ENCODE data around the gene AP5B1.

The AP5B1 gene

GRCh38 chr11:65810046-65810868 lies 29.5 kb upstream of the AP5B1 start:
- no peak overlapping the region for H2BK120ac ChIP-seq (ENCODE audit: insufficient read depth, low read length, poor library complexity)
- H2BK5ac ChIP-seq (ENCODE audit: low read depth, low read length, poor library complexity) = no peak overlapping the region
- H3K4ac ChIP-seq (ENCODE audit: low read depth, low read length) = no peak overlapping the region
- H3K36me3 ChIP-seq (ENCODE audit: control insufficient read depth in 1 of 2, insufficient read depth in 2 of 2, low read length in 2 of 2) = no peaks in the 10 kb centered on the region
- peaks cover 14% of the 10 kb centered on the region for H3K79me1 ChIP-seq (ENCODE audit: low read length)
- H2AFZ ChIP-seq (ENCODE audit: insufficient read depth, low read length, poor library complexity) = no peak overlapping the region
- H4K8ac ChIP-seq (ENCODE audit: low read depth, low read length) = no peak overlapping the region
- H3K18ac ChIP-seq (ENCODE audit: low read length) = no peak overlapping the region
- H4K91ac ChIP-seq (ENCODE audit: low read depth, low read length) = no peak overlapping the region
- no peak overlapping the region for H3K27ac ChIP-seq (ENCODE audit: low read depth, low read length)
- H3K14ac ChIP-seq (ENCODE audit: low read length) = no peak overlapping the region
- no CpG with 5 or more reads among the region's 23 CpGs for whole genome bisulfite sequencing (ENCODE audit: extremely low coverage, insufficient coverage, insufficient read length)
- H4K12ac ChIP-seq (ENCODE audit: low read depth, low read length) = no peak overlapping the region
- no peak overlapping the region for H2AK5ac ChIP-seq (ENCODE audit: low read length)
- H3K4me2 ChIP-seq (ENCODE audit: low read length) = no peak overlapping the region
- no peaks in the 10 kb centered on the region for H3K79me2 ChIP-seq (ENCODE audit: control insufficient read depth, insufficient read depth, low read length, poor library complexity)
- peaks cover 2 to 9% of the 10 kb centered on the region in 2 experiments for H3K4me1 ChIP-seq (ENCODE audit: control insufficient read depth in 1 of 2, insufficient read depth in 2 of 2, low read length in 2 of 2)
- no peak overlapping the region for H3K23ac ChIP-seq (ENCODE audit: low read length)
- peaks cover 4% of the 10 kb centered on the region for H3K9me3 ChIP-seq (ENCODE audit: insufficient read depth, low read depth, low read length)
- no peak overlapping the region for H3K9ac ChIP-seq (ENCODE audit: low read length)
- peak in 1 of 2 donors; percentile 10 for DNase-seq
- peak overlapping the region; percentile 46 for H3K4me3 ChIP-seq (ENCODE audit: low read depth, low read length)
- no peak overlapping the region for H2BK12ac ChIP-seq (ENCODE audit: low read length)
- H3K27me3 ChIP-seq (ENCODE audit: insufficient read depth, low read length) = no peaks in the 10 kb centered on the region

- H3K27ac ChIP-seq (ENCODE audit: low read depth, low read length) = no peak overlapping the region
- no CpG with 5 or more reads among the region's 9 CpGs for WGBS (ENCODE audit: extremely low coverage, insufficient coverage, insufficient read length)
- no peak overlapping the region for H4K12ac ChIP-seq (ENCODE audit: low read depth, low read length)
- H2AFZ ChIP-seq (ENCODE audit: insufficient read depth, low read length, poor library complexity) = no peak overlapping the region
- H3K18ac ChIP-seq (ENCODE audit: low read length) = no peak overlapping the region
- H3K36me3 ChIP-seq (ENCODE audit: control insufficient read depth in 1 of 2, insufficient read depth in 2 of 2, low read length in 2 of 2) = no peaks in the 10 kb centered on the region
- no peak overlapping the region for H3K4ac ChIP-seq (ENCODE audit: low read depth, low read length)
- DNase-seq = no peak
- H2BK5ac ChIP-seq (ENCODE audit: low read depth, low read length, poor library complexity) = no peak overlapping the region
- no peaks in the 10 kb centered on the region for H3K27me3 ChIP-seq (ENCODE audit: insufficient read depth, low read length)
- H4K91ac ChIP-seq (ENCODE audit: low read depth, low read length) = peak overlapping the region; percentile 8
- H4K8ac ChIP-seq (ENCODE audit: low read depth, low read length) = no peak overlapping the region
- no peak overlapping the region for H2BK120ac ChIP-seq (ENCODE audit: insufficient read depth, low read length, poor library complexity)
- H3K79me1 ChIP-seq (ENCODE audit: low read length) = peaks cover 12% of the 10 kb centered on the region
- no peak overlapping the region for H3K9ac ChIP-seq (ENCODE audit: low read length)
- H3K4me3 ChIP-seq (ENCODE audit: low read depth, low read length) = peak overlapping the region; percentile 1
- H3K79me2 ChIP-seq (ENCODE audit: control insufficient read depth, insufficient read depth, low read length, poor library complexity) = no peaks in the 10 kb centered on the region
- H3K4me2 ChIP-seq (ENCODE audit: low read length) = no peak overlapping the region
- peak overlapping the region; percentile 13 for H2BK12ac ChIP-seq (ENCODE audit: low read length)
- H3K9me3 ChIP-seq (ENCODE audit: insufficient read depth, low read depth, low read length) = peaks cover 4% of the 10 kb centered on the region
- no peak overlapping the region for H3K14ac ChIP-seq (ENCODE audit: low read length)
- peaks cover 2 to 8% of the 10 kb centered on the region in 2 experiments for H3K4me1 ChIP-seq (ENCODE audit: control insufficient read depth in 1 of 2, insufficient read depth in 2 of 2, low read length in 2 of 2)
- peak overlapping the region; percentile 7 for H2AK5ac ChIP-seq (ENCODE audit: low read length)
- H3K23ac ChIP-seq (ENCODE audit: low read length) = no peak overlapping the region
These were observed 28.7 kb upstream of the AP5B1 start for GRCh38 chr11:65809496-65809895.

- H2BK5ac ChIP-seq (ENCODE audit: low read depth, low read length, poor library complexity) = no peak overlapping the region
- H4K12ac ChIP-seq (ENCODE audit: low read depth, low read length) = no peak overlapping the region
- H2BK120ac ChIP-seq (ENCODE audit: insufficient read depth, low read length, poor library complexity) = no peak overlapping the region
- no peak for DNase-seq
- H3K9ac ChIP-seq (ENCODE audit: low read length) = no peak overlapping the region
- H3K18ac ChIP-seq (ENCODE audit: low read length) = no peak overlapping the region
- no peak overlapping the region for H2AFZ ChIP-seq (ENCODE audit: insufficient read depth, low read length, poor library complexity)
- H3K36me3 ChIP-seq (ENCODE audit: control insufficient read depth in 1 of 2, insufficient read depth in 2 of 2, low read length in 2 of 2) = no peaks in the 10 kb centered on the region
- H3K27me3 ChIP-seq (ENCODE audit: insufficient read depth, low read length) = no peaks in the 10 kb centered on the region
- no peak overlapping the region for H3K14ac ChIP-seq (ENCODE audit: low read length)
- peaks cover 12% of the 10 kb centered on the region for H3K79me1 ChIP-seq (ENCODE audit: low read length)
- H3K4ac ChIP-seq (ENCODE audit: low read depth, low read length) = no peak overlapping the region
- WGBS (ENCODE audit: extremely low coverage, insufficient coverage, insufficient read length) = no CpG with 5 or more reads among the region's 20 CpGs
- peak overlapping the region; percentile 20 for H4K8ac ChIP-seq (ENCODE audit: low read depth, low read length)
- H3K4me2 ChIP-seq (ENCODE audit: low read length) = no peak overlapping the region
- H3K4me3 ChIP-seq (ENCODE audit: low read depth, low read length) = no peak overlapping the region
- peak overlapping the region; percentile 21 for H2AK5ac ChIP-seq (ENCODE audit: low read length)
- peaks cover 4% of the 10 kb centered on the region for H3K9me3 ChIP-seq (ENCODE audit: insufficient read depth, low read depth, low read length)
- peaks cover 2 to 5% of the 10 kb centered on the region in 2 experiments for H3K4me1 ChIP-seq (ENCODE audit: control insufficient read depth in 1 of 2, insufficient read depth in 2 of 2, low read length in 2 of 2)
- no peak overlapping the region for H2BK12ac ChIP-seq (ENCODE audit: low read length)
- H3K27ac ChIP-seq (ENCODE audit: low read depth, low read length) = no peak overlapping the region
- no peak overlapping the region for H3K23ac ChIP-seq (ENCODE audit: low read length)
- H4K91ac ChIP-seq (ENCODE audit: low read depth, low read length) = peak overlapping the region; percentile 39
- no peaks in the 10 kb centered on the region for H3K79me2 ChIP-seq (ENCODE audit: control insufficient read depth, insufficient read depth, low read length, poor library complexity)
These were observed 28.1 kb upstream of the AP5B1 start for GRCh38 chr11:65808744-65809341.

DNA sequence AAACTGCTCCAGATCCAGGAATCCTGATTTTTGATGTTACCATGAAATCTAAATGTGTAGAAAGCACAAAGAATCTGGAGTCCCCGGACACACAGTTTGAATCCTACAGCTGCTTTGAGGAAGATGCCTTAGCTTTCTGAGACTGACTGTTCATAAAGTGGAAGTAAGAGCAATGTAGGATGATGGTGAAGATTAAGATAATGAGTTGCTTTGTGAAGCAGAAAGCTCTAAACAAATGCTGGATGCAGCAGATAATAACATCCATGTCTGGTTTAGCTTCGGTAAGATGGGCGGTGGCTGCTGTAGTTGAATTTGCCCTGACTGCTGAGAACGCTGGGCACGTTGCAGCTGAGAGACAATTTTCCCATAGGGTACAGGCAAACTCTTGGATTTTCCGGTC lies 26.2 kb upstream of the AP5B1 start:
- Histone ChIP-seq H4K8ac (ENCODE audit: low read depth, low read length) (no peak overlapping the region), H3K9me3 (ENCODE audit: insufficient read depth, low read depth, low read length) (peaks cover 4% of the 10 kb centered on the region), H2AK5ac (ENCODE audit: low read length) (no peak overlapping the region), H3K4me2 (ENCODE audit: low read length) (no peak overlapping the region), H3K9ac (ENCODE audit: low read length) (no peak overlapping the region), H3K4me1 (ENCODE audit: control insufficient read depth in 1 of 2, insufficient read depth in 2 of 2, low read length in 2 of 2) (peaks cover 2 to 5% of the 10 kb centered on the region in 2 experiments), H3K79me1 (ENCODE audit: low read length) (peaks cover 7% of the 10 kb centered on the region), H3K23ac (ENCODE audit: low read length) (no peak overlapping the region), H3K36me3 (ENCODE audit: control insufficient read depth in 1 of 2, insufficient read depth in 2 of 2, low read length in 2 of 2) (no peaks in the 10 kb centered on the region), H2BK120ac (ENCODE audit: insufficient read depth, low read length, poor library complexity) (no peak overlapping the region), H3K79me2 (ENCODE audit: control insufficient read depth, insufficient read depth, low read length, poor library complexity) (no peaks in the 10 kb centered on the region), H3K18ac (ENCODE audit: low read length) (no peak overlapping the region), H3K27ac (ENCODE audit: low read depth, low read length) (no peak overlapping the region), H2BK5ac (ENCODE audit: low read depth, low read length, poor library complexity) (no peak overlapping the region), H4K91ac (ENCODE audit: low read depth, low read length) (no peak overlapping the region), H3K4me3 (ENCODE audit: low read depth, low read length) (no peak overlapping the region), H3K27me3 (ENCODE audit: insufficient read depth, low read length) (no peaks in the 10 kb centered on the region), H2BK12ac (ENCODE audit: low read length) (no peak overlapping the region), H3K14ac (ENCODE audit: low read length) (no peak overlapping the region), H2AFZ (ENCODE audit: insufficient read depth, low read length, poor library complexity) (no peak overlapping the region), H4K12ac (ENCODE audit: low read depth, low read length) (no peak overlapping the region), H3K4ac (ENCODE audit: low read depth, low read length) (no peak overlapping the region)
- WGBS (ENCODE audit: extremely low coverage, insufficient coverage, insufficient read length) = no CpG with 5 or more reads among the region's 6 CpGs
- no peak for DNase-seq

All from trophoblast cell (in vitro differentiated cells and primary cell).